Lower leg skin (tissue), 4 donors: Measurements from ENCODE around the gene CEACAM1. TPM values are rescaled to one million over a fixed set of nuclear protein-coding genes. Genes with fewer than 3 reads are reported as not detected.
"Not testable (repeated sequence)": the region's sequence is repeated elsewhere in the genome, so short reads cannot be mapped to it uniquely, and the experiment has no call there.

Source experiments
- DNase-seq, 2 donors: peaks; one replicate each; pipeline ENCODE4 v3.0.0-alpha.2; 2019; ENCODE audit warnings: low spot score in 2 of 2
- H3K4me3 ChIP-seq: fragments of 200-600 bp; sonication (generic); 2 replicates; pipeline ENCODE4 v1.5.1; 2017; ENCODE audit warnings: mild to moderate bottlenecking, low read depth; ENCODE audit not compliant: poor library complexity, severe bottlenecking
- CTCF ChIP-seq, 3 donors: fragments of 450-650 bp; IDR thresholded peaks; one replicate each; pipeline ENCODE4 v1.5.1; 2016; ENCODE audit warnings: antibody characterized with exemption in 3 of 3, mild to moderate bottlenecking in 3 of 3, moderate library complexity in 2 of 3
- POLR2A ChIP-seq, 2 donors: fragments of 450-650 bp; IDR thresholded peaks; one replicate each; pipeline ENCODE4 v1.6.1; 2016 to 2017; ENCODE audit warnings: antibody characterized with exemption in 2 of 2, mild to moderate bottlenecking in 1 of 2, moderate library complexity in 1 of 2
- WGBS, 2 donors: methylation state at CpG; one replicate each; pipeline ENCODE4 v1.1.5; 2018; 5-methylcytosine and 5-hydroxymethylcytosine counted together
- intact Hi-C: fragments of 100-400 bp; cut with DNase I; formaldehyde crosslinking; loops from one replicate; pipeline ENCODE4 v1.15.0; 2023; ENCODE audit warnings: low total_unique reads
- total RNA-seq, 4 donors: library from RNA; depleted of rRNA; stranded (reverse); fragments of >200 nt; gene quantifications; one replicate each; pipeline ENCODE4 v1.1.0, GENCODE V29; 2016

CEACAM1 gene
- total RNA-seq, 4 donors from 2014 or later = 1.2 to 4.6 (median 2.7) TPM

GRCh38 chr19:42560731-42561130 lies 32.5 kb upstream of the CEACAM1 start:
- 76% methylated on average over 4 of the region's 4 CpGs for WGBS, 2 donors
- no peak for TF ChIP-seq POLR2A (IDR thresholded peaks at IDR 0.05)
- no peak for TF ChIP-seq CTCF (IDR thresholded peaks at IDR 0.05)
- DNase-seq = no peak
- intact Hi-C loops = no loop called here
- H3K4me3 ChIP-seq = no peak overlapping the region

- no peak for DNase-seq
- H3K4me3 ChIP-seq = no peak overlapping the region
- intact Hi-C loops = no loop called here
- TF ChIP-seq CTCF (IDR thresholded peaks at IDR 0.05) = no peak
- no peak for TF ChIP-seq POLR2A (IDR thresholded peaks at IDR 0.05)
- WGBS, 2 donors = 65 to 68% methylated on average over 7 of the region's 7 CpGs
These were observed 30.3 kb upstream of the CEACAM1 start for GRCh38 chr19:42558450-42559150.

GRCh38 chr19:42557386-42557871 lies 29.1 kb upstream of the CEACAM1 start:
- DNase-seq, intact Hi-C loops, H3K4me3 ChIP-seq: not testable (repeated sequence)
- WGBS, 2 donors = 84 to 85% methylated on average over 10 of the region's 10 CpGs

- WGBS, 2 donors = 46 to 55% methylated on average over 10 of the region's 10 CpGs
- H3K4me3 ChIP-seq = no peak overlapping the region
- intact Hi-C loops = no loop called here
- DNase-seq = peak in 1 of 2 donors; percentile 69
- no peak for TF ChIP-seq CTCF (IDR thresholded peaks at IDR 0.05)
- no peak for TF ChIP-seq POLR2A (IDR thresholded peaks at IDR 0.05)
These were observed 27.5 kb upstream of the CEACAM1 start for GRCh38 chr19:42555801-42556200.

- H3K4me3 ChIP-seq = no peak overlapping the region
- intact Hi-C loops = no loop called here
- TF ChIP-seq POLR2A (IDR thresholded peaks at IDR 0.05) = no peak
- no peak for TF ChIP-seq CTCF (IDR thresholded peaks at IDR 0.05)
- no peak for DNase-seq
- 48 to 61% methylated on average over 5 of the region's 5 CpGs for WGBS, 2 donors
These were observed 27.0 kb upstream of the CEACAM1 start for GRCh38 chr19:42555317-42555716.

- WGBS, 2 donors = 84 to 98% methylated on average over 3 of the region's 3 CpGs
- intact Hi-C loops = no loop called here
- no peak for TF ChIP-seq POLR2A (IDR thresholded peaks at IDR 0.05)
- no peak for TF ChIP-seq CTCF (IDR thresholded peaks at IDR 0.05)
- DNase-seq = peak in 1 of 2 donors; percentile 42
- H3K4me3 ChIP-seq = no peak overlapping the region
These were observed 25.8 kb upstream of the CEACAM1 start for GRCh38 chr19:42554046-42554575.
